Measurements from ENCODE around the gene SMIM14.

GRCh38 chr4:39559626-39560025 lies 79.0 kb downstream of the SMIM14 start:
- TF ChIP-seq ZKSCAN3 (CRISPR knock-in tag; IDR thresholded peaks at IDR 0.05) = no peak
- no peak for TF ChIP-seq ZNF165 (CRISPR knock-in tag; IDR thresholded peaks at IDR 0.05; ENCODE audit: borderline replicate concordance)
- TF ChIP-seq, protein P1, sequence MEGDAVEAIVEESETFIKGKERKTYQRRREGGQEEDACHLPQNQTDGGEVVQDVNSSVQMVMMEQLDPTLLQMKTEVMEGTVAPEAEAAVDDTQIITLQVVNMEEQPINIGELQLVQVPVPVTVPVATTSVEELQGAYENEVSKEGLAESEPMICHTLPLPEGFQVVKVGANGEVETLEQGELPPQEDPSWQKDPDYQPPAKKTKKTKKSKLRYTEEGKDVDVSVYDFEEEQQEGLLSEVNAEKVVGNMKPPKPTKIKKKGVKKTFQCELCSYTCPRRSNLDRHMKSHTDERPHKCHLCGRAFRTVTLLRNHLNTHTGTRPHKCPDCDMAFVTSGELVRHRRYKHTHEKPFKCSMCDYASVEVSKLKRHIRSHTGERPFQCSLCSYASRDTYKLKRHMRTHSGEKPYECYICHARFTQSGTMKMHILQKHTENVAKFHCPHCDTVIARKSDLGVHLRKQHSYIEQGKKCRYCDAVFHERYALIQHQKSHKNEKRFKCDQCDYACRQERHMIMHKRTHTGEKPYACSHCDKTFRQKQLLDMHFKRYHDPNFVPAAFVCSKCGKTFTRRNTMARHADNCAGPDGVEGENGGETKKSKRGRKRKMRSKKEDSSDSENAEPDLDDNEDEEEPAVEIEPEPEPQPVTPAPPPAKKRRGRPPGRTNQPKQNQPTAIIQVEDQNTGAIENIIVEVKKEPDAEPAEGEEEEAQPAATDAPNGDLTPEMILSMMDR (IDR thresholded peaks at IDR 0.05 in 2 of 3, conservative IDR thresholded peaks at IDR 0.05 in 1 of 3; ENCODE audit: insufficient read depth in 2 of 3, low read depth in 1 of 3, low read length in 3 of 3) = no peak
- TF ChIP-seq ELF4 (CRISPR knock-in tag; IDR thresholded peaks at IDR 0.05) = no peak
- TF ChIP-seq ZNF431 (CRISPR knock-in tag; IDR thresholded peaks at IDR 0.05) = no peak
- TF ChIP-seq NR3C1 (CRISPR knock-in tag; IDR thresholded peaks at IDR 0.05) = no peak
- no peak for TF ChIP-seq CXXC5 (CRISPR knock-in tag; IDR thresholded peaks at IDR 0.05)
- TF ChIP-seq ZNF197 (CRISPR knock-in tag; IDR thresholded peaks at IDR 0.05; ENCODE audit: low read depth) = no peak

Data from K562 (cell line).